GM20431 (cell line): ENCODE results near the gene CPEB4.

Experiments
- in situ Hi-C: fragments of 300-500 bp; cut with MseI, MboI; formaldehyde crosslinking; loops from one replicate; pipeline ENCODE4 v1.15.0; 2020; ENCODE audit warnings: low sequenced_read_pairs; ENCODE audit not compliant: unreplicated experiment

Gene CPEB4

DNA sequence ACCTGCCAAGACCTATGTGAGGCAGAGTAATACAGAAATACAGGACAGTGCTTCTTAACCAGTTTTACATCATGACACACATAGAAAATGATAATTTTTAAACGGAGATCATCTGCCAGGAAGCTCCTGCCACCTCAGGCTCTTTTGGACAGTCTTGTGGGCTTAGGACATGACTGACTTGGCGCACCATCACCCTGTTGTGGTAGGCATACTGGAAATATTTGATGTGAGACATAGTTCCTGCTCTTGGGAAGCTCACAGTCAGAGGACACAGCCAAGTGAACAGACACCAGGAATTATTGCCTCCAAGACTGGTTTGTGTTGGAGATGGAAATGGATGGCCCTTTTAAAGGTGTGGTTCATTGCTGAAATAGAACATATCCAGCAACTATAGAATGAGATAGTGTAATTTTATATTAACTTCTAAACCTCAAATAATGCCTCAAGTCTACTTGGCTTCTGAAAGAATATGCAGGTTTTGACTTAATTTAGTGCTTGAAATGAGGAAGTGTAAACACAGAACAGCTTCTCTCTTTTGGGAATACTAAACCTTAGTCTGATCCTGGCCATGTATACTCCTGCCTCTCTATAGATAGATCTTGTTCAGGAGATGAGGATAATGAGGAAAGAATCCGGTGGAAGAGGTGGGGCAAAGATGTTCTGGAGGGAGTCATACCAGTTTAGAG lies 19.7 kb downstream of the CPEB4 start:
- in situ Hi-C loops = no loop called here

- in situ Hi-C loops = no loop called here
These were observed 21.1 kb downstream of the CPEB4 start for GRCh38 chr5:173909199-173909598.

GRCh38 chr5:173910215-173910614 lies 22.1 kb downstream of the CPEB4 start:
- in situ Hi-C loops = no loop called here

GRCh38 chr5:173911623-173912022 lies 23.5 kb downstream of the CPEB4 start:
- in situ Hi-C loops = no loop called here

- in situ Hi-C loops = no loop called here
These were observed 25.7 kb downstream of the CPEB4 start for GRCh38 chr5:173913686-173914321.

- in situ Hi-C loops = no loop called here
These were observed 27.3 kb downstream of the CPEB4 start for GRCh38 chr5:173915310-173916014.

DNA sequence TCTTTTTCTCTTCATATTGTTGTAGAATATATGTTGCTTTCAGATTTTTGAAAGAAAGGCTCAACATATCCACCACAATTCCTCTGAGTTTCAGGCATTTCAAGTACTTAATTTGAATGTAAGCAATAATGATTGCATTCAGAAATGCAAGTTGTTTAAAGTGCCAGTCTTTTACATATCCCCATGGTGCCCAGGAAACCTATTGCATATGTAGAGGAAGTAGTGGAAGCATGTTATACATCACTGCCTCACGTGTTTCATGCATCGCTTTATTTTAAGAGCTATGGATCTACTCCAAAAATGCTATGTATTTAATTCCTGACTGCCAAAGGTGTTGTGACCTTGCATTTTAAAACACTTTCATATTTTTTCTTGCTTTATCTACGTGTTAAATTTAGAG lies 28.1 kb downstream of the CPEB4 start:
- in situ Hi-C loops = no loop called here

DNA sequence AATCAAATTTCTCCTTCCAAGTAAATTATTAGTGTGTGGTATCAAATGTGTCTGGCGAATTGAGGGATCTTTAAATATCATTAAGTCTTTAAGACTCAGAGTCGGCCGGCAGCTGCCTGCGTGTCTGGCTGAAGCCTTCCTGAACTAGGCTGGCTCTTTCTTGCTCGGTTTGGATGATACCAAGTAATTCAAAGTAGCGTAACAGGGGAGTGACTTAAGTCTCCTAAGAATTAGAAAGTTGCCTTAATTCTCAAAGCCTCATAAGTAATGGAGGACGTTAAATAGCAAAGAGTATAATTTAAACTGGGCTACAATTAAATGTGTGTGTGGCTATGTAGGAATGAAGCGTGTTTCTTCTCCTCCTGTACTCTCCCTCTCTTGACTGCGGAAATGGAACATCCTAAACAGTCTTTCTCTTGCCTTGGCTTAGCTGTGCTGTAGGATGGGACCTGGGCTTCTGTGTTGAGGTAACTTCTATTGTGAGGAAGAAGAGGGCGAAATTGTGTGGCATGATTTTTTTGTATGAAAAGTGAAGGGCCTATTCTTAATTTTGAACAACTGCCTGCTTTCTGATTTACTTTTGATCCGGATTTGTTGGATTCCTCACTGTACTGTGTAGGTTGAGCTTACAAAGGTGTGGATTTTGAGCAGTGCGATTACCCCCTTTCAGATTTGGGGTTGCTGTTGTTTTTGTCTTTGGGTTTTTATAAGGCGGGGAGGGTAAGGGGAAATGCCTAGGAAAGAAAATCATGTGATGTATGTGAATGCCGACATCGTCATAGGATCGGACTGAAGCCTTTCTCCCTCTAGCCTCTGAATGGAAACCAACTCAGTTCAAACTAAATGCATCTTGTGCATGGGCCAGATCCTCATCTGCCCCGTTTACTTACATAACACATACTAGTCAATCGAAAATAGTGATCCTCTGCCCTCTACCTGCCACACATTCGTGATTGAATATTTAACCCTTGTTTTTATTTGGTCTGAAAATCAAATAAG lies 29.9 kb downstream of the CPEB4 start:
- in situ Hi-C loops = no loop called here

DNA sequence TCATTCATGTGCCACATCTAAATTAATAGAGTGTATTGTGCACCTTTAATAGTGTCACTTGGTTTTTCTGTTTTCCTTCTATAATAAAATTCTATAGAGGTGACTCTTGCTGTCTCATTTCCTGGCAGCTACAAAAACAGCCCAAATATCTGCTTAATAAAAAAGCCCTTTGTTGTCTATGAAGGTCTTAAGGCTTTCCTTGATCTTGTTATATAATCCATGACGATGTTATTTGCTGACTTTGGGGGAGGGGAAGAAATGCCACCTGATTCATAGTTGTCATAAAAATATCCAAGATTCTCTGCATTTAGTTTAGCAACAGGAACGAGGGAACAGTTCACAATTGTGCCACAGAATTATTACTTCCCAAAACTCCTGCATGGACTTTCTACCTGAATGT lies 31.3 kb downstream of the CPEB4 start:
- in situ Hi-C loops = no loop called here

DNA sequence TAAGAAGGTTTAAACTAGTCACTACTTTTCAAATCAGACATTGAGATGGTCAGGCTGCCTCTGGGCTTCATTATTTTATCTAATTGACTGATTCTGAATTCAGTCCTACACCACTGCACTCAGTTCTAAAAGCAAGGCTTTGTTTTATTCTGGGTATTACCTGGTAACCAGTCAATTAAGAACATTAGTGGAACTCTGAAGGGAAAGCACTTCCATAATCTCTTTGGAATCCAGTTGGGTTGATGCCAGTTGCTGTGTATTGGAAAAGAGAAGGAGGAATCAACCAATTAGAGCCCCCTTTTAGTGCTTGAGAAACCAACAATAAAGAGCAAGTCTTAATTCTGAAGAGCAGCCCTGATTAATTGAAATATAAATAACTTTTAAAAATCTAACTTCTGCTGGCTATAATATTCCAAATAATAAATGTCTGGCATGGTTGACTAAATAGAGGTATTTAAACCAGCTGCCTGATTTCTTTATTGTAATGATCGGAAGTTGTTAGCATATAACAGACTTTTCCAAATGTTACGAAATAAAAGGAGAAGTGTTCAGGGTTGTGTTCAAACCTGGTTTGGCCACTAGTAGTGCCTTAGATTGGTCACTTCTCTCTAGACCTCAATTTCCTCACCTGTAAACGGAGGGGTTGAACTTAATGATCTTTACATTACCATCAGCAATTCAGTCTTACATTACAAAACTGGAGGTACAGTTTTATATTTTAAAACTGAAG lies 32.0 kb downstream of the CPEB4 start:
- in situ Hi-C loops = no loop called here

DNA sequence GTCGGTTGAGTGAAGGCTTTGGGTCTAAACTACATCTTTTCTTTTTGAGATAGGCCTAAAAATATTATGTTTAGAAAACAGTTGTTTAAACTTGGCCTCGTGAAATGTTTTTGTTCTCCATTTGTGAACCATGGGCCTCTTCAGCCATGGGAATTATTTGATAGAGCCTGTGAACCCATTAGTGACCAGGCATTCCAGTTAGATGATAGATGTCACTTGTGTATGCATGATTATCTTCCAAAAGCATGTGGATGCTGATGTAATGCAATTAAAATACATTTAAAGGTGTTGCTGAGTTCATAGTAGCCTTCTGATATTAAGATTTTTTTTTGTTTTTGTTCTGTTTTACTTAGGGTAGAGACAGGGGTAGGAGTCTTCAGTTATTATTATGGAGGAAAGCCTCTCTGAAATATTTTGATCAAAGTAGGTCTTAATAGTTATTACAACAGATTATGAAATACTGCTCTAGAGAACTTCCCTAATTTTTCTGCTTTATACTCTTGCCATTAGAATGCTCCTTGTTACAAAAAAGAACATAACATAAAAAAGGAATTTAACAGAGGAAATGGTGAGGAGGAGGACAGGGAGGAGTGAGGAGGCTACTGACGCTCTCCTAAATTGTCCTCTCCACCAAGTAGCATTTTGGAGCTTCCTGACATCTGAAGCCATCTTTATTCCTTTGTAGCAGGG lies 32.9 kb downstream of the CPEB4 start:
- in situ Hi-C loops = no loop called here

GRCh38 chr5:173922527-173922926 lies 34.4 kb downstream of the CPEB4 start:
- in situ Hi-C loops = no loop called here

DNA sequence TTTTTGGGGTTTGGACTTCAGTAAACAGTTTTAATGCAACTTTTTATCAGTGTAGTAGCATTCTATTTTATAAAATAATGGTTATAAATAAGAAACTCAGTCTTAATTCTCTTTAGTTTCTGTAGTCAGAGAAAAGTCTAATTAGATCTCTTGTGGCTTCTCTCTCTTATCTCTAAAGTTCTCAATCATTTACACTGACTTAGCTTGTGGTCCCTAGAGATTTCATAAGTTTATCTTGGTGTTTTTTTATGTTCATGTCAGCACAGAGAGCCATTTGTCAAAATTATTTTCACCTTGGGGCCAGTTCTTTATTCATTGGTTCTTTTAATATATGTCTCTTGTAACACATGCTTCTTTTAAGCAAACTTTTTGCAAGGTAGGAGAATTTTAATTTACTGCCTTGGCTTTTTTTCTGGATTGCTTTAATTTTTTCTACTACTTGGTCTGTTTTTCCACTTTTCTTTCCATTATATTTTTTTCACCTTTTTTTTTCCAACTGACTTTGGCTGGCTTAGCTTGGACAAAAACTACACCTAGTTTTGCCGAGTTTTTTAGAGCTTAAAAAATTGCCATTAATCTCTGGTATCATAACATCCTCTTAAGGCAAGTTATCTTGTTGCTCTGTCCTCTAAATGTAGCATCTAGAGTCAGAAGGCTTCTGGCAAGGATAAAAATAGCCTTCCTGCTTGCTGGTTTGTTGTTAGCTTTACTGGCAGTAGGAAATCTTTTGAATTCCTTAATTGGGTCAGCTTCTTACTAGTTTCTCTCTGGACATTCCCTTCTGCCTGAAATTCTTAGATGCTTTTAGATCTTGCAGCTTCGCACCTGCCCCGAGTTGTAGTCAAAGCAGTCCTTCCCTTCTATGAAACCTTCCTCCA lies 35.3 kb downstream of the CPEB4 start:
- in situ Hi-C loops = no loop called here

GRCh38 chr5:173924899-173925298 lies 36.8 kb downstream of the CPEB4 start:
- in situ Hi-C loops = no loop called here

DNA sequence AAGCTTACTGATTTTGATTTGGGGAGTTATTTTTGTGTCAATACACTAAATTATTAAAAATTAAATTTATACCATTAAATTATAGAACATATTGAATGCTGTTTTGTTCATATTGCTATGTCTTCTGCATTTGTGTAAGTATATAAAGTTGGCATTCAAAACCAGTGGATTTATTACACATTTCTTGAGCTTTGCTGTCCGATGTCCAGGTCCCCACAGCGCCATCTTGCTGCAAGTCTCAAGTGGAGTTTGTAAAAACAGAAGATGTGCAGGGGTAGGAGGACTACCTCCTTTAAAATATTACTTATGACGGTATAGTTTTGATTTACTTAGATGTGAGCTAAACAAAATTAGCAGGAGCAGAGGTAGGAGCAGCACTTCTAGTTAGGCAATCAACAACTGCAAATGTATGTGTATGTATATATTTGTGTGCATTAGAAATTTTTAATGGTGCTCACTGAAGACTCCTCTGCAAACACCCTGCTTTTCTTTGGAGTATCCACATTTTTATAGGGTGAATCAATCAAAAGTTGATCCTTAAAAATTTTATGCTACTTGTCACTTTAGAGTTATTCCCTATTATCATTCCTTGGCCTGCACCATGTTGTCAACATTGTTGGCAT lies 37.4 kb downstream of the CPEB4 start:
- in situ Hi-C loops = no loop called here

DNA sequence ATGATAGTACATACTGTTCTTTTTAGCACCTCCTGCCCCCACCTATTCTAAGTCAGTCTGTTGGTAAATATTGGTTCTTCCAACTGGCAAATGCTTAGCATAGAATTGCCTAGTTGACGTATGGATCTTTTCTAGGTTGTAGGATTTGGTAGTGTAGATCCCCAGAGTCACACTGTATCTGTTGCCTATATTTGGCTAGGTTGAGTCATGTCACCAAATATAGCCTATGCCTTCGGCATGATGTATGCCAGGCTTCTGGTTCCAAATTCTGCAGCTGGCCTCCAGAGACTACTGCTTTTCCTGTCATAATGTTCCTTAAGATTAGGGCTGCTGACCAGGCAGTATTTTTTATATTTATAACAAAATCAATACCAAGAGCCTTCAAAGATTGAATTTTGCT lies 38.2 kb downstream of the CPEB4 start:
- in situ Hi-C loops = no loop called here

GRCh38 chr5:173928871-173929574 lies 40.9 kb downstream of the CPEB4 start:
- in situ Hi-C loops = no loop called here
